Uterus (tissue), 2 donors: ENCODE measurements around the gene TMEM30A.

Experiments used
- CTCF ChIP-seq, 4 experiments: fragments of 200-600 bp in 2 of 4; fragments of 450-650 bp in 2 of 4; sonication (generic) in 2 of 4; IDR thresholded peaks; one replicate each; pipeline ENCODE4 v1.5.1; 2016 to 2019; ENCODE audit warnings: antibody characterized with exemption in 4 of 4, mild to moderate bottlenecking in 2 of 4, moderate library complexity in 1 of 4
- POLR2A ChIP-seq, 2 donors: fragments of 450-650 bp; IDR thresholded peaks; one replicate each; pipeline ENCODE4 v1.6.1; 2016; ENCODE audit warnings: antibody characterized with exemption in 2 of 2, mild to moderate bottlenecking in 1 of 2, moderate library complexity in 1 of 2

GRCh38 chr6:75302280-75302679 is 17.7 kb upstream of the TMEM30A start:
- TF ChIP-seq CTCF (IDR thresholded peaks at IDR 0.05) (no peak), POLR2A (IDR thresholded peaks at IDR 0.05) (no peak)
